ENCODE measurements around the gene RBPMS2. TPM values are rescaled to one million over a fixed set of nuclear protein-coding genes. Genes with fewer than 3 reads are reported as not detected.
A peak's percentile ranks its signal among the peaks of the same experiment; 100 is the strongest.

The RBPMS2 gene
- total RNA-seq, 4 donors from 2014 or later = 14.6 to 47.8 (median 33.9) TPM

- H3K4me3 ChIP-seq = no peak overlapping the region
- peaks cover 0 to 51% (median 5%) of the 10 kb centered on the region in 3 donors for H3K4me1 ChIP-seq
- no peaks in the 10 kb centered on the region for H3K9me3 ChIP-seq
- H3K27ac ChIP-seq = peak overlapping the region; percentile 51 to 93 (median 92)
- ATAC-seq = no peak
- TF ChIP-seq EP300 (IDR thresholded peaks at IDR 0.05) = no peak
- no peak for TF ChIP-seq CTCF (IDR thresholded peaks at IDR 0.05)
- no peak for TF ChIP-seq POLR2A (IDR thresholded peaks at IDR 0.05)
- TF ChIP-seq POLR2AphosphoS5 (IDR thresholded peaks at IDR 0.05) = no peak
- WGBS, 2 donors (ENCODE audit: low coverage in 1 of 2) = 58% methylated on average over 4 of the region's 6 CpGs; no CpG with 5 or more reads in 1 of the 2 donors
- H3K36me3 ChIP-seq = no peaks in the 10 kb centered on the region
- no peaks in the 10 kb centered on the region for H3K27me3 ChIP-seq
These were observed 35.3 kb upstream of the RBPMS2 start for GRCh38 chr15:64810497-64811326.

- ATAC-seq = peak; percentile 84
- no peak overlapping the region for H3K4me3 ChIP-seq
- no peaks in the 10 kb centered on the region for H3K27me3 ChIP-seq
- no peaks in the 10 kb centered on the region for H3K9me3 ChIP-seq
- 26% methylated on average over 7 of the region's 14 CpGs; no CpG with 5 or more reads in 1 of the 2 donors for WGBS, 2 donors (ENCODE audit: low coverage in 1 of 2)
- H3K27ac ChIP-seq = peak overlapping the region; percentile 92 to 94 (median 93)
- peaks cover 0 to 51% (median 5%) of the 10 kb centered on the region in 3 donors for H3K4me1 ChIP-seq
- no peak for TF ChIP-seq EP300 (IDR thresholded peaks at IDR 0.05)
- no peak for TF ChIP-seq POLR2A (IDR thresholded peaks at IDR 0.05)
- peak in 3 of 4 experiments; percentile 95 to 97 (median 97) for TF ChIP-seq CTCF (IDR thresholded peaks at IDR 0.05)
- TF ChIP-seq POLR2AphosphoS5 (IDR thresholded peaks at IDR 0.05) = peak; percentile 19
- H3K36me3 ChIP-seq = no peaks in the 10 kb centered on the region
These were observed 34.5 kb upstream of the RBPMS2 start for GRCh38 chr15:64809649-64810496.

GRCh38 chr15:64808785-64809453, 33.5 kb upstream of the RBPMS2 start:
- Histone ChIP-seq H3K4me1 (peaks cover 0 to 57% (median 5%) of the 10 kb centered on the region in 3 donors), H3K27me3 (no peaks in the 10 kb centered on the region), H3K36me3 (no peaks in the 10 kb centered on the region), H3K9me3 (no peaks in the 10 kb centered on the region), H3K4me3 (no peak overlapping the region), H3K27ac (peak overlapping the region; percentile 92 to 94 (median 93))
- TF ChIP-seq POLR2AphosphoS5 (IDR thresholded peaks at IDR 0.05) (no peak), EP300 (IDR thresholded peaks at IDR 0.05) (no peak), CTCF (IDR thresholded peaks at IDR 0.05) (no peak)
- WGBS, 2 donors (ENCODE audit: low coverage in 1 of 2) = 59 to 75% methylated on average over 3 to 9 of the region's 10 CpGs
- no peak for ATAC-seq

DNA sequence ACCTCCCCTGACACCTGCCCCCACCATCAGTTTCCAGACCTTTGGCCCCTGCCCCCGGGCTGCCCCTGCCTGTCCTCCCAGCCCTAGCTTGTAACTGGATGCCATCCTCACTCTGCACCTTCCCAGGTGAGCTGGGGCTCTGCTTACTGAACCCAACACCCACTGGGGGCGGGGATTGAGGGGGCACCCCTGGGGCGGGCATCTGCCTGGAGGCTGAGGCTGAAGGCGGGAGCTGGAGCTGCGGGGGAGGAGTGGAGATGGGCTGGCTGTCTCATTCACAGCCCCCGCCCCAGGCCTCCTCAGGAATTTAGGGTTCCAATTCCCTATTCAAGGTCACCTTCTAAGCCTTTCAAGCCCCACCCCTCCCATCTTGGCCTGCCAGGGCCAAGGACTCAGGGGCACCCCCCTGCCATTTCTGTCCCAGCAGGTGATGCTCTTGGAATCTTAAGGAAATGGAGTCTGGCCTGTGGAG, 32.4 kb upstream of the RBPMS2 start:
- H3K4me1 ChIP-seq = peaks cover 0 to 60% (median 5%) of the 10 kb centered on the region in 3 donors
- no peaks in the 10 kb centered on the region for H3K9me3 ChIP-seq
- WGBS, 2 donors (ENCODE audit: low coverage in 1 of 2) = no CpG with 5 or more reads among the region's 6 CpGs
- peak overlapping the region; percentile 92 to 94 (median 93) for H3K27ac ChIP-seq
- peak overlapping the region in 1 of 2 donors; percentile 38 for H3K4me3 ChIP-seq
- H3K36me3 ChIP-seq = no peaks in the 10 kb centered on the region
- peak; percentile 20 for ATAC-seq
- no peaks in the 10 kb centered on the region for H3K27me3 ChIP-seq
- TF ChIP-seq POLR2AphosphoS5 (IDR thresholded peaks at IDR 0.05) (no peak), POLR2A (IDR thresholded peaks at IDR 0.05) (no peak), EP300 (IDR thresholded peaks at IDR 0.05) (no peak), CTCF (IDR thresholded peaks at IDR 0.05) (no peak)

Measured in gastroesophageal sphincter (tissue), 4 donors.